ENCODE measurements around the gene SPEM3. TPM values are rescaled to one million over a fixed set of nuclear protein-coding genes. Genes with fewer than 3 reads are reported as not detected.

Gene SPEM3
- total and polyA plus RNA-seq, 2 of the 13 experiments (the other 11 are each of a cell fraction or from before 2014, with no cell fraction given), result not detected

- TF ChIP-seq UBTF (CRISPR knock-in tag; IDR thresholded peaks at IDR 0.05) (0 out of 2 replicates have a peak, but pooled peaks have one; percentile 51), ZBED4 (CRISPR knock-in tag; IDR thresholded peaks at IDR 0.05; ENCODE audit: borderline replicate concordance) (no peak), NFKB2 (CRISPR knock-in tag; IDR thresholded peaks at IDR 0.05; ENCODE audit: borderline replicate concordance) (peak; percentile 9; the same call in 1 of the 2 replicates), CTCF (CRISPR knock-in tag; IDR thresholded peaks at IDR 0.05) (peak; percentile 56), PAF1 (CRISPR knock-in tag; IDR thresholded peaks at IDR 0.05) (no peak), GPN1 (CRISPR knock-in tag; IDR thresholded peaks at IDR 0.05; ENCODE audit: borderline replicate concordance) (no peak), ZNF549 (CRISPR knock-in tag; IDR thresholded peaks at IDR 0.05) (no peak), ZMYM3 (CRISPR knock-in tag; IDR thresholded peaks at IDR 0.05) (no peak), ZNF557 (CRISPR knock-in tag; IDR thresholded peaks at IDR 0.05) (no peak), ATRX (CRISPR knock-in tag; IDR thresholded peaks at IDR 0.05; ENCODE audit: borderline replicate concordance) (no peak), ZNF777 (CRISPR knock-in tag; IDR thresholded peaks at IDR 0.05) (no peak), NFKBIZ (CRISPR knock-in tag; IDR thresholded peaks at IDR 0.05) (no peak), ZBTB39 (CRISPR knock-in tag; IDR thresholded peaks at IDR 0.05) (no peak), ZNF569 (CRISPR knock-in tag; IDR thresholded peaks at IDR 0.05; ENCODE audit: borderline replicate concordance) (no peak), AGO2 (optimal IDR thresholded peaks at IDR 0.05; ENCODE audit: low read depth, low read length) (no peak), SUZ12 (IDR thresholded peaks at IDR 0.05; ENCODE audit: low read depth, low read length) (no peak), ELK4 (CRISPR knock-in tag; IDR thresholded peaks at IDR 0.05; ENCODE audit: borderline replicate concordance) (no peak), SRF (IDR thresholded peaks at IDR 0.05; ENCODE audit: low read depth, low read length) (no peak)
These were observed 7.3 kb downstream of the SPEM3 start (continued) for GRCh38 chr17:7435676-7436555.

Measured in HepG2 (cell line).